ENCODE data around the gene IL1RAPL1. TPM values are rescaled to one million over a fixed set of nuclear protein-coding genes. Genes with fewer than 3 reads are reported as not detected.

The IL1RAPL1 gene
- total RNA-seq, 2 experiments from 2014 or later: not detected

- CTCF ChIA-PET: no interaction called here
- H3K36me3 ChIP-seq (ENCODE audit: insufficient read depth, low read length): no peaks in the 10 kb centered on the region
- no peaks in the 10 kb centered on the region for H3K9me3 Mint-ChIP-seq
- H3K4me3 ChIP-seq (ENCODE audit: low read length): no peak overlapping the region
- no peaks in the 10 kb centered on the region for H3K4me1 ChIP-seq (ENCODE audit: insufficient read depth, low read length)
- no peak overlapping the region for H3K27ac ChIP-seq (ENCODE audit: low read depth in 1 of 2, low read length in 2 of 2)
- H3K4me3 Mint-ChIP-seq: no peak overlapping the region
- H3K27me3 ChIP-seq (ENCODE audit: control insufficient read depth in 1 of 2, insufficient read depth in 2 of 2, low read length in 2 of 2): no peaks in the 10 kb centered on the region
- H3K27me3 Mint-ChIP-seq: no peaks in the 10 kb centered on the region
- H3K9me3 ChIP-seq (ENCODE audit: control insufficient read depth in 1 of 2, insufficient read depth in 1 of 2, low read length in 2 of 2): no peaks in the 10 kb centered on the region
- POLR2A ChIA-PET: no interaction called here
- TF ChIP-seq CTCF (IDR thresholded peaks at IDR 0.05): no peak
- no peak for DNase-seq
- H3K36me3 Mint-ChIP-seq (ENCODE audit: low read depth): no peaks in the 10 kb centered on the region
- intact Hi-C loops (cut with DNase I, micrococcal nuclease): no loop called here
- H3K4me1 Mint-ChIP-seq (ENCODE audit: low read depth): no peaks in the 10 kb centered on the region
- H3K27ac Mint-ChIP-seq: no peak overlapping the region
- ATAC-seq (ENCODE audit: poor library complexity): no peak
These were observed 930.9 kb downstream of the IL1RAPL1 start for GRCh38 chrX:29518100-29518499.

- Histone ChIP-seq H3K27me3 (ENCODE audit: control insufficient read depth in 1 of 2, insufficient read depth in 2 of 2, low read length in 2 of 2) (no peaks in the 10 kb centered on the region), H3K4me1 (ENCODE audit: insufficient read depth, low read length) (no peaks in the 10 kb centered on the region), H3K36me3 (ENCODE audit: insufficient read depth, low read length) (no peaks in the 10 kb centered on the region), H3K9me3 (ENCODE audit: control insufficient read depth in 1 of 2, insufficient read depth in 1 of 2, low read length in 2 of 2) (no peaks in the 10 kb centered on the region), H3K27ac (ENCODE audit: low read depth in 1 of 2, low read length in 2 of 2) (no peak overlapping the region), H3K4me3 (ENCODE audit: low read length) (no peak overlapping the region)
- TF ChIP-seq CTCF (IDR thresholded peaks at IDR 0.05): no peak
- DNase-seq: no peak
- no peak overlapping the region for H3K4me3 Mint-ChIP-seq
- peaks cover 2% of the 10 kb centered on the region for H3K9me3 Mint-ChIP-seq
- no peaks in the 10 kb centered on the region for H3K36me3 Mint-ChIP-seq (ENCODE audit: low read depth)
- H3K27ac Mint-ChIP-seq: no peak overlapping the region
- ATAC-seq (ENCODE audit: poor library complexity): no peak
- H3K4me1 Mint-ChIP-seq (ENCODE audit: low read depth): no peaks in the 10 kb centered on the region
- no peaks in the 10 kb centered on the region for H3K27me3 Mint-ChIP-seq
- CTCF ChIA-PET: no interaction called here
- POLR2A ChIA-PET: no interaction called here
- intact Hi-C loops (cut with DNase I, micrococcal nuclease): no loop called here
These were observed 941.0 kb downstream of the IL1RAPL1 start for GRCh38 chrX:29528281-29528680.

- no peak for DNase-seq
- H3K27me3 Mint-ChIP-seq: no peaks in the 10 kb centered on the region
- no peaks in the 10 kb centered on the region for H3K36me3 ChIP-seq (ENCODE audit: insufficient read depth, low read length)
- TF ChIP-seq CTCF (IDR thresholded peaks at IDR 0.05): no peak
- no peak overlapping the region for H3K4me3 Mint-ChIP-seq
- POLR2A ChIA-PET: no interaction called here
- H3K4me1 ChIP-seq (ENCODE audit: insufficient read depth, low read length): no peaks in the 10 kb centered on the region
- no peak overlapping the region for H3K27ac ChIP-seq (ENCODE audit: low read depth in 1 of 2, low read length in 2 of 2)
- peaks cover 2% of the 10 kb centered on the region for H3K9me3 Mint-ChIP-seq
- no peaks in the 10 kb centered on the region for H3K4me1 Mint-ChIP-seq (ENCODE audit: low read depth)
- intact Hi-C loops (cut with DNase I, micrococcal nuclease): no loop called here
- H3K27me3 ChIP-seq (ENCODE audit: control insufficient read depth in 1 of 2, insufficient read depth in 2 of 2, low read length in 2 of 2): no peaks in the 10 kb centered on the region
- no peaks in the 10 kb centered on the region for H3K36me3 Mint-ChIP-seq (ENCODE audit: low read depth)
- H3K4me3 ChIP-seq (ENCODE audit: low read length): no peak overlapping the region
- CTCF ChIA-PET: no interaction called here
- no peak overlapping the region for H3K27ac Mint-ChIP-seq
- no peaks in the 10 kb centered on the region for H3K9me3 ChIP-seq (ENCODE audit: control insufficient read depth in 1 of 2, insufficient read depth in 1 of 2, low read length in 2 of 2)
- ATAC-seq (ENCODE audit: poor library complexity): no peak
These were observed 943.3 kb downstream of the IL1RAPL1 start for GRCh38 chrX:29530501-29530900.

All from CD4-positive, alpha-beta T cell (primary cell).